AG04450 (cell line): ENCODE results near the gene CBFA2T2. TPM values are rescaled to one million over a fixed set of nuclear protein-coding genes. Genes with fewer than 3 reads are reported as not detected.

Source experiments
- CTCF ChIA-PET: fragments of 300-600, 350-600 bp; formaldehyde crosslinking; extraction: SDS; loops from one replicate; lab custom pipeline; 2022; ENCODE audit warnings: antibody characterized with exemption, inconsistent platforms; lab: Charles Lee
- POLR2A ChIA-PET: fragments of 350-600 bp; formaldehyde crosslinking; extraction: SDS; loops from one replicate; lab custom pipeline; 2021; ENCODE audit warnings: antibody characterized with exemption, inconsistent platforms; lab: Yijun Ruan, JAX
- DNase-seq: peaks from one replicate; pipeline ENCODE4 v3.0.0-alpha.2; 2011; ENCODE audit warnings: low read depth, low spot score
- H3K27ac ChIP-seq: one replicate; pipeline ENCODE4 v1.5.1; 2012; ENCODE audit warnings: low read depth, low read length, control low read depth
- H3K27me3 ChIP-seq: one replicate; pipeline ENCODE4 v1.6.0; 2012; ENCODE audit warnings: low read length; ENCODE audit not compliant: control insufficient read depth, insufficient read depth
- H3K4me3 ChIP-seq: 2 replicates; pipeline ENCODE4 v1.5.1; 2011; ENCODE audit warnings: mild to moderate bottlenecking, low read depth, low read length, control low read depth
- H3K9me3 ChIP-seq: 2 replicates; pipeline ENCODE4 v1.5.1; 2012; ENCODE audit warnings: low read length; ENCODE audit not compliant: control insufficient read depth, insufficient read depth
- polyA plus RNA-seq: library from polyadenylated mRNA; depleted of rRNA; stranded (reverse); fragments of >200 nt; gene quantifications from 2 replicates; pipeline ENCODE4 v1.2.3, GENCODE V29; 2011
- TF ChIP-seq, protein P1 (sequence below): IDR thresholded peaks from 2 replicates; pipeline ENCODE4 v1.5.1; 2011; ENCODE audit warnings: low read depth, low read length, control low read depth, inconsistent platforms

Gene CBFA2T2
- polyA plus RNA-seq, 1 experiment: 11.3 TPM

DNA sequence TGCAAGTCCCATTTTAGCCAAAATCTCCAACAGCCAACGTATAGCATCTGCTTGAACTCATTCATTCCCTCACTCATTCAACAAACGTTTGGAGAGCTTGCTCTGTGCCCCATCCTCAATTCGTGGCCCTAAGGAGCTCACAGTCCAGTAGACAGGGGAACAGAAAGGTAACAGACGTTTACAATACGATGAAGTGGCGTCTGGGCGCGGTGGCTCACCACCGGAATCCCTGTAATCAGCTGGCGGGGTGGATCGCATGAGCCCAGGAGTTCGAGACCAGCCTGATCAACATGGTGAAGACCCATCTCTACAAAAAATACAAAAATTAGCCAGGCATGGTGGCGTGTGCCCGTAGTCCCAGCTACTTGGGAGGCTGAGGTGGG, 197.1 kb downstream of the CBFA2T2 start:
- no peak overlapping the region; the same call in 1 of the 2 replicates for H3K4me3 ChIP-seq
- POLR2A ChIA-PET: no interaction called here
- H3K27ac ChIP-seq: no peak overlapping the region

DNA sequence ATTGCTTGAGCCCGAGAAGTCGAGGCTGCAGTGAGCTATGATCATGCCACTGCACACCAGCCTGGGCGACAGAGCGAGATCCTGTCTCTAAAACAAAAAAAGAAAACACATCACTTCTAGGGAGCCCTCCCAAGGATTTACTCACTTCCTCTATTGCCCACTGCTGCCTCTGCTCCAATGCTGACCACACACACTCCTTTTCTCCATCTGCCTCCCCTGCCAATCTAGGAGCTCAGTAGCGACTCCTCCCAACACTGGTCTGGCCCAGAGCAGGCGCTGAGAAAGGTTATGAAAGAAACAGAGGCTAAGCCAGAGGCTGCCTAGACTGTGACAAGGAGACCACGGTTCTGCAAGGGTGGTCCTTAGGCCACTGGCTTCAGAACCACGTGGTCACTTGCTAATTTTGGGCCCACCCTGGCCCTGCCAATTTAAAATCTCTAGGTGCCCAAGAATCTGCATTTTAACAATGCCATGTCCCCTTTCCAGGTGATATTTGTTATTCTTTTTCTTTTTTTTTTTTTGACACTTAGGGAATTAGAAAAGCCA, 197.5 kb downstream of the CBFA2T2 start:
- no peak for DNase-seq
- CTCF ChIA-PET: interaction anchor here (0.7 to 1.0 kb wide), 2 partner anchors 33 kb away, joined by 3 read pairs; partner anchors contain the start of gene PXMP4
- H3K9me3 ChIP-seq: no peaks in the 10 kb centered on the region
- H3K27me3 ChIP-seq: no peaks in the 10 kb centered on the region
- POLR2A ChIA-PET: no interaction called here
- H3K27ac ChIP-seq: no peak overlapping the region
- TF ChIP-seq, protein P1, sequence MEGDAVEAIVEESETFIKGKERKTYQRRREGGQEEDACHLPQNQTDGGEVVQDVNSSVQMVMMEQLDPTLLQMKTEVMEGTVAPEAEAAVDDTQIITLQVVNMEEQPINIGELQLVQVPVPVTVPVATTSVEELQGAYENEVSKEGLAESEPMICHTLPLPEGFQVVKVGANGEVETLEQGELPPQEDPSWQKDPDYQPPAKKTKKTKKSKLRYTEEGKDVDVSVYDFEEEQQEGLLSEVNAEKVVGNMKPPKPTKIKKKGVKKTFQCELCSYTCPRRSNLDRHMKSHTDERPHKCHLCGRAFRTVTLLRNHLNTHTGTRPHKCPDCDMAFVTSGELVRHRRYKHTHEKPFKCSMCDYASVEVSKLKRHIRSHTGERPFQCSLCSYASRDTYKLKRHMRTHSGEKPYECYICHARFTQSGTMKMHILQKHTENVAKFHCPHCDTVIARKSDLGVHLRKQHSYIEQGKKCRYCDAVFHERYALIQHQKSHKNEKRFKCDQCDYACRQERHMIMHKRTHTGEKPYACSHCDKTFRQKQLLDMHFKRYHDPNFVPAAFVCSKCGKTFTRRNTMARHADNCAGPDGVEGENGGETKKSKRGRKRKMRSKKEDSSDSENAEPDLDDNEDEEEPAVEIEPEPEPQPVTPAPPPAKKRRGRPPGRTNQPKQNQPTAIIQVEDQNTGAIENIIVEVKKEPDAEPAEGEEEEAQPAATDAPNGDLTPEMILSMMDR: no peak
- H3K4me3 ChIP-seq: no peak overlapping the region

More for the DNA sequence above, 197.1 kb downstream of the CBFA2T2 start:
- DNase-seq: no peak
- Histone ChIP-seq H3K9me3 (no peaks in the 10 kb centered on the region), H3K27me3 (no peaks in the 10 kb centered on the region)
- TF ChIP-seq, protein P1: no peak
- CTCF ChIA-PET: interaction anchor here (1.0 kb wide), 1 partner anchor 33 kb away, joined by 3 read pairs; the partner anchor contains the start of gene PXMP4

DNA sequence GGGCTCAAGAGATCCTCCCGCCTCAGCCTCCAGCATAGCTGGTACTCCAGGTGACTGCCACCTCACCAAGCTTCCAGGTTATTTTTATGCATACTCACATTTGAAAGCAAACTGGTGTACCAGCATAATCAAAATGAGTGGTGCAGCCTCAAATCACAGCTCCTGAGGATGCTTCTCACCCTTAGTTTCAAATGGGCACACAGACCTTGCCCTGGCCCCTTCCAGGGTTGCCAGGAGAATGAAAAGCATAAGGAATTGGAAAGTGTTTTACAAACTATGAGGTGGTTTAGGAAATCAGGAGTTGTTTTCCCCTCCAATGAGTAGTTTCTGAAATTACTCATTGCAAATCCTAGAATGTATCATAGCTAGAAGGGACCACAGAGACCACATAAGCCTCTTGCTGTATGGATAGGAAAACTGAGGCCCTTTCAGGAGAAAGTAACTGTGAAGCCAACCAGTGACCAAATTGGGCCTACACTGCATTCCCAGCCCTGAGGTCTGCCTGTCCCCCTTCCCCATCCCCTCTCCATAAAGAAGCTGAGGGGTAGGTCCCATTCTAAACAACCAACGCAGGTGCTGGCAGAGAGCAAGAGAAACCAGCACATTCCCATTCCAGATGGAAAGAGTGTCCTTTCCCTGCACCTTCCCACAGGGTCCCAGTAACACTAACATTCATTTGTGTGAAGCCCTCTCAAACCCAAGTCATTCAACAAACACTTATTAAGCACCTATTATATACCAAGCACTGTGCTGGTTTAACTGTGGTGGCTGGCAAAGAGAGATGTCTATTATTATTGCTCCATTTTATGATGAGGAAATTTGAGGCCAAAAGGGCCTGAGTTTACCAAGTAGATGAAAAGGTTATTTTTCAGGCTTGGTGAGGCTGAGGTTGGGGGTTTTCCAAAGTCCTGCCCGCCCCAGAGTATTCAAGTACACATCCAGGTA, 198.4 kb downstream of the CBFA2T2 start:
- no peaks in the 10 kb centered on the region for H3K9me3 ChIP-seq
- DNase-seq: no peak
- TF ChIP-seq, protein P1: no peak
- ChIA-PET POLR2A (no interaction called here), CTCF (interaction anchor here (0.7 kb wide), 1 partner anchor 32 kb away, joined by 3 read pairs; no protein-coding TSS in a partner anchor)
- no peaks in the 10 kb centered on the region for H3K27me3 ChIP-seq
- no peak overlapping the region for H3K27ac ChIP-seq
- H3K4me3 ChIP-seq: no peak overlapping the region

DNA sequence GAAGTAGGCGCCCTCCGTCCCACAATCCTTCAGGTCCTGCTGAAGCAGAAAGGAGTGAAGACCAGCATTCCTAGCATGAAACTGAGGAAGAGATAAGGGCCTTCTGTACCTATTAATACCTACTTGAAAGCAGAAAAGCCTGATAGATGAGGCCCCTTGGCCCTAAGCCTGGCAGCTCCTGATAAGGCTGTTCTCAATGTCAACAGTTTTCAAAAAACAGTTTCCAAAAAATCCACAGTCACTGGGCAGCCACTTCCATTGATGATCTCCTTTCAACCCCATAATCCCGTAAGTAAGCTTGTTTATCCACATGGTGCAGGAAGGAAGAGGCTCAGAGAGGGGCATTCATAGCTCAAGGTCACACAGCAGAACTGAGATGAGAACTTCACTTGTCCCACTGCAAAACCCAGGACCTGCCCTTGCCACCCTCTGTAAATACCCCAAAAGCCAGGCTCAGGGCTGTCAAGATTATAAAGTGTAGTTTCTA, 199.1 kb downstream of the CBFA2T2 start:
- Histone ChIP-seq H3K9me3 (no peaks in the 10 kb centered on the region), H3K27me3 (no peaks in the 10 kb centered on the region), H3K27ac (no peak overlapping the region), H3K4me3 (no peak overlapping the region)
- ChIA-PET POLR2A (no interaction called here), CTCF (no interaction called here)
- TF ChIP-seq, protein P1: no peak
- DNase-seq: no peak
